GM18526 (cell line): ENCODE results near the gene ZBTB16.

Experiments
- POLR2A ChIP-seq: IDR thresholded peaks from 3 replicates; pipeline ENCODE4 v1.6.1; 2011; ENCODE audit not compliant: insufficient read length; ENCODE audit errors: extremely low read depth

Gene ZBTB16

DNA sequence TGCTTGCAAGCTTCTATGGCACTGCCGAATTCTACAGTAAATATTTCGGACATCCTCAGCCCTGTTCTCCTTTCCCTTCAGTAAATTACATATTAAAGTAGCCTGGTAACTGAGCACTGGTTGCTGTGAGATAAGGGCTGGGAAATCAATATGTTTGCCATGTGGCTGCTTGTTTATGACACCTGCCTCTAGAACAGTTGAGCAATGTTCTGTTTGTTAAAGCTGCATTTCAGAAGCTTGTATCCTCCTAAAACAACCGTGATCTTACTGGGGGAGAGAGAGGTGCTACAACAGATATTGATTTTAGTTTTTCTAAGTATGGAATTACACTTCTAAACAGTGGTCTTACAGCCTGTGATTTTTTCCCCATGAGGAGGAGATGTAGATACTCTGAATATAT lies 39.4 kb downstream of the ZBTB16 start:
- TF ChIP-seq POLR2A = no peak

DNA sequence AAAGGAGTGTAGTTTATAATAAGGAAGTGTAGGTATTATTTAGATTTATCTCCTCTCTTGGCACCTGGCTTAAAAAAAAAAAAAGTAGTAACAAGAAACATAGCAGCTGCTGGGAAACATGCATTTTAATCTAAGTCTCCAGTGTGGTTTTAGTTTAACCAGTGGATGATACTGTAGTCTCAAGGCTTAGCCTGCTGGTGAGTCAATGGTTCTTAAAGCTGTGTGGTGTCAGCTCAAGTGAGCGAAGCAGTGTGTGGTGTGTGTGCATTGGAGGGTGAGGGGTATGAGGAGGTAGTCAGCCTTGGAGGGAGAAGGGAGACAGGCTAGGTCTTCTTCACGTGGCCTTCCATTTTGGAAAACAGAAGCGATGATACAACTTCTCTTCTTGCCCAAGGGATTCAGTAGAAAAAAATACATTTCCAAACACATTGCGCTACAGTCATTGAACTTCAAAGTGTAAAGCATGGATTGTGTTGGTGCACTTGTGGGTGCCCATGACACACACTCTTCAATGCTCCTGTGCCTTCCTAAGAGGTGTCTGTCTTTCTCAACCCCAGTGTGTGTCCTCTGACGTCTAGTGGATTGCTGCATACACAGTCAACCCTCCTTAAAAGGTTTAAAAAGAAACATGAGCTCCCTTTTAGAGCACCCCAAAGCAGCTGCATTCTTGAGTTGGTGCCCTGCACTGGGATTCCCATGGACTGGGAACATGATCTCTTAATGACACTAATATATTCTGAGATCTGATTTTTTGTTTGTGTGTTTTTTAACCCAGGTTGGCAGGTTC lies 40.1 kb downstream of the ZBTB16 start:
- no peak for TF ChIP-seq POLR2A

GRCh38 chr11:114102993-114103896 lies 43.7 kb downstream of the ZBTB16 start:
- no peak for TF ChIP-seq POLR2A

DNA sequence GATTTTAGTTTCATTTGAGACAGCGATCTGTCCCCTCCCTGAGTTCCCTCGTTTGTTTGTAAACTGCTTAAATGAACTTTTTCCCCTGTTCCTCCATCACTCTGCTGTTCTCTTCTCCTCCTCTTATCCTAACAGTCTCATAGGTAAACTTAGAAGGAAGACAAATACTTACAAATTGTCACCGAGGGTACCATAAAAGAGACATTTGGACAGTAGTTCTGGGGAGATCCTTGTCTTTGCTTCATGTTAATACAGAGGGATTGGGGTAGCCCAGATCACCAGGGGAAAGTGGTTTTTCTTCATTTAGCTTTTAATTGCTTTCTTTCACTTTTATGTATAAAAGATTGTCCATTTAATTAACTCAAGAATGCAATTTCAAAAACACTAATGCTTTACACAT lies 46.1 kb downstream of the ZBTB16 start:
- no peak for TF ChIP-seq POLR2A

DNA sequence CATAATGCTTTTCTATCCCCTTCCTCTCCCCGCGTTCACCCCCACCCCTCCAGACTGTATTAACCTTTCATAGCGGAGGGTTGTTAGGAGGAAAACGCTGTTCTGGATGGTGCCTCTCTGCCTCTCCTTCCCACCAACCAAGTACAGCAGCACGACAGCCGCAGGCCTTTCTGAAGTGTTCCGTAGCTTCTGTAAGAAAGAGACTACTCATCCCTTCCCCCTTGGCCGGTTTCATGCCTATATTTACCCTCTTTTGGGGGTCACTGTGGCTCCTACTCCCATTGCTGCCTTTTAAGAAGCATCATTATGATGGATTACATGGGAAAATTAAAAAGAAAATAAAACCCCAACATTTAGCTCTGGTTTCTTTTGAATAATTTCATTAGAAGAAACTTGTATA lies 46.5 kb downstream of the ZBTB16 start:
- TF ChIP-seq POLR2A = no peak

GRCh38 chr11:114106986-114107385 lies 47.5 kb downstream of the ZBTB16 start:
- no peak for TF ChIP-seq POLR2A

GRCh38 chr11:114108501-114109205 lies 49.1 kb downstream of the ZBTB16 start:
- TF ChIP-seq POLR2A = no peak

DNA sequence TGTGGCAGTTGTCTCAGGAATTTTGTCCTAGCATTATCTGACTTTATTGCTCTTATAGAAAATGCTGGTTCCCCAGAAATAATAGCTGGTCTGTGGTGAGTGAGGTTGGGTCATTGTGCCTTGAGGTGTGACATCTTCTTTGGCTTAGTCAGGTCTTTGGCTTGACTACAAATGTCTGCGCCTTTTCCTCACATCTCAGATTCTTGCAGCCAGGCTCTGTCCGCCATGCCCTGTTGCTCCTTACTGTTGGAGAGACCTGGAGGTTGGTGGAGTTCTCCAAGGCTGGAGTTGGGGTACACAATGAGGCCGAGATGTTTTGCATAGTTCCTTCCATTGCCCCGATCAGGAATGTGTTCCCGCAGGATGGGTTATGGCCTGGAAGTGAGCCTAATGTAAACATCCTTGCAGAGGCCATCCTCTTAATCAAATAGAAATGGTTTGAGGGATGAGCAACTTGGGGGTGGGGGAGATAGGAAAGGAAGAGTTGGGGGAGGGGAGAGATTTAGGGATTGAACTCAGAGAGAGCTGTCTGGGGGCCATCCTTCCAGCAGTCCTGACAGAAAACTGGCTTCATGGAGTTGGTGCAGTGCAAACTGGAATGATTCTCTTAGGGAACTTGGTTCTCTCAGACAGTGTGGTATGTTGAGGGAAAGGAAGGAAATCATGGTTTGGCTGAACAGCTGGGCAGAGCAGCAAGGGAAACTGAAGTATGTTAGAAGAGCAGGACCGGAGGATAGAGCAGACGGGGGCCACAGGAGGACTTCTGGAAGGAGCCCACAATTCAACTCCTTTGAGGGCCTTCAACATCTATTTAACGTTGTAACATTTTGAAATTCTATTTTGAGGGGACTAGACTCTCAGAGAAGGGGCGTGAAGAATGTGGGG lies 49.9 kb downstream of the ZBTB16 start:
- no peak for TF ChIP-seq POLR2A

GRCh38 chr11:114110123-114110522 lies 50.6 kb downstream of the ZBTB16 start:
- TF ChIP-seq POLR2A = no peak

GRCh38 chr11:114110952-114111947 lies 51.7 kb downstream of the ZBTB16 start:
- no peak for TF ChIP-seq POLR2A

GRCh38 chr11:114115451-114115928 lies 56.0 kb downstream of the ZBTB16 start:
- no peak for TF ChIP-seq POLR2A

- no peak for TF ChIP-seq POLR2A
Measured at GRCh38 chr11:114116357-114116756, 56.8 kb downstream of the ZBTB16 start.

DNA sequence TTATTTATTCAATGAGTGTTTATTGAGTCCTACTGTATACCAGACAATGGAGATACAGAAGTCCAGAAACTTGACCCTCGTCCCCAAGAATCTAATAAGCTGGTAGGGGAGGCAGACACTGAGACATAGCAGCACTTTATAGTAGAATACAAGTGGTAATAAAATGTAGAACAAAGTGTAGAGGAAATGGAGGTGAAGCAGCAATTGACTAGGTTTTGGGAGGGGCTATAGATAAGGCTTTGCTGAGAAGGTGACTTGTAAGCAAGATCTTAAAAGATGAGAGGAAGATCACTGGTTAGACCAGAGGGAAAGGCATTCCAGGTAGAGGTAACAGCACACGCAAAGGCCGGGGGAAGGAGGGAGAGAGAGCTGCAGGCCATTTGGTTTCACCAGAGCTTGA lies 57.3 kb downstream of the ZBTB16 start:
- no peak for TF ChIP-seq POLR2A
